Stimulated activated CD4-positive, alpha-beta T cell treated with anti-CD3 and anti-CD28 coated beads, Interleukin-12 subunit alpha, Interleukin-12 subunit beta, amount 100 ng/mL, for 24 hours (primary cell): ENCODE data around the gene NKD2.
"Not testable (repeated sequence)": the region's sequence is repeated elsewhere in the genome, so short reads cannot be mapped to it uniquely, and the experiment has no call there.

ENCODE experiments used
- DNase-seq, 2 experiments: peaks; one replicate each; pipeline ENCODE4 v3.0.0-alpha.2; 2020; ENCODE audit warnings: low read depth in 2 of 2

NKD2 gene

DNA sequence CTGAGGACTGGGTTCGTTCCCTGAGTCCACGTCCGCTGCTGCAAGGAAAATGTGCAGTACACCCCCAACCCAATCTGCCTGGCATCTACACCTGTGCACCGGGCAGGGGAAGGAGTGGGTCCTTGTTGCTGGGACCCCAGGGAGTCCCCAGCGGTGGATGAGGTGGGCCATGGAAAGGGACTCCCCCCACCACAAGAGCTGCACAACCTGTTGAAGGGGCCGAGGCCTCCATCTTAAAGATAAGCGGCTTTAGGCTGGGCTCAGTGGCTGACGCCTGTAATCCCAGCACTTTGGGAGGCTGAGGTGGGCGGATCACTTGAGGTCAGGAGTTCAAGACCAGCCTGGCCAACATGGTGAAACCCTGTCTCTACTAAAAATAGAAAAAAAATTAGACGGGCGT is 7.8 kb upstream of the NKD2 start:
- not testable (repeated sequence) for DNase-seq

DNA sequence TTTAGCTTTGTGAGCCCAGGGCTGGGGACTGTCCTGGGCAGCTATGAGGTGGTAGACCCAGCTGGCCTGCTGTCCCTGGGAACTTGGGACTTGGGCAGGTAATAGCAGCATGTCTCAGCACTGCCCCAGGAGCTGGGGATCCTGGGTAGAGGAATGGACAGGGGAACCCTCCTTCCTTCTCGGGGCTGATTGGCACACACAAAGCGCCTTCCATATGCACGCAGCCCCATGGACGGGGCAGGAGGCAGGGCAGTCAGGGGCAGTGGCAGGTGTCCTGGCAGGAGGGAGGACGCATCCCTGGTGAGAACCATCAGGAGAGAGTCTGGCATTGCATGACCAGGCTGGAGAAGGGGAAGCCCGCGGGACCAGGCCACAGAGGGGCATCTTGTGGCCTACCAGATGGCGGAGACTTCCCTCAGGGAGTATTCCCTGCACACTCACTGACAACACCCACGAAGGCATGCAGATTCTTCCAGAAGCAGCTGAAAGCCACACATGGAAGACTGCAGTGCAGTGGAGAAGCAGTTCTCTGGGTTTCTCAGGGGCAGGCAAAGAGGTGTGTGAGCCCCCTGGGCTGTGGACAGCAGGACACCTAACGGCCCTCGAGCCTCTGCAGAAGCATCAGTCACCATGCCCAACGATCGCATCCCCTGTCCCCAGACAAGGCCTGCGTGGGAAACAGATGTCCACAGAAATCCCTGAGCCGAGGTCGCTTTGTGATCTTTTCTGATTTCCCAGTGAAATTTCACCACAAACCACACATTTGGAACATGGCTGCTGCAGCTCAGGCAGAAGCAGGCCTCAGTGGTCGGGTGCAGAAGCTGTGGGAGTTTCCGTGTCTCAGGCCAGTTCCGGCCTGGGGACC is 7.0 kb upstream of the NKD2 start:
- DNase-seq: no peak

DNA sequence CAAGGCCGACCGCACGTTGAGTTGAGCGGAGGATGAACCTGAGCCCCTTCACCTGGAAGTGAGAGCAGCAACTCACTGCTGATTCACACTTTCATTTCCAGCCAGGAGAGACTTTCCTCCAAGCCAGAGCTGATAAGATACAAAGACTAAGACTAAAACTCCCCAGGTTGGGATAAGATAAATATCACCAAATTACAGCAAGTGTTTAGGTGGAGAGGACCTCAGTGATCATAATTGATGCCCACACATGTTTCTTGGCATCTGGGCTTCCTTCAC is 6.4 kb upstream of the NKD2 start:
- DNase-seq: no peak

DNA sequence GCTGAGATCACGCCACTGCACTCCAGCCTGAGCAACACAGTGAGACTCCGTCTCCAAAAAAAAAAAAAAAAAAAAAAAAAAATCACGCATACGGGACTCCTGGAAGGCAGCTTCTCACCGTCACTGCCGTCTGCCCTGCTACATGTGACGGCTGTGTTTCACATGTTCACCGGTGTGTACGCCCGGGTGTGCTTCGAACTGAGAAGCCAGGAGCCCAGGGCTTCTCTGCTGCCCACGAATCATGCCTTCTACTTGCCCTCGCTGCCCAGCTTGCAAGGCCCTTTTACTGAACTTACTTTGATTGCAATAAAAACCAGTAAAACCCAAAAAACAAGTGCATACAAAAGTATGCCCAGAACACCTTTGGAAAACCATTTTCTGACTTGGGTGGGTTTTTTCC is 5.8 kb upstream of the NKD2 start:
- no peak for DNase-seq

DNA sequence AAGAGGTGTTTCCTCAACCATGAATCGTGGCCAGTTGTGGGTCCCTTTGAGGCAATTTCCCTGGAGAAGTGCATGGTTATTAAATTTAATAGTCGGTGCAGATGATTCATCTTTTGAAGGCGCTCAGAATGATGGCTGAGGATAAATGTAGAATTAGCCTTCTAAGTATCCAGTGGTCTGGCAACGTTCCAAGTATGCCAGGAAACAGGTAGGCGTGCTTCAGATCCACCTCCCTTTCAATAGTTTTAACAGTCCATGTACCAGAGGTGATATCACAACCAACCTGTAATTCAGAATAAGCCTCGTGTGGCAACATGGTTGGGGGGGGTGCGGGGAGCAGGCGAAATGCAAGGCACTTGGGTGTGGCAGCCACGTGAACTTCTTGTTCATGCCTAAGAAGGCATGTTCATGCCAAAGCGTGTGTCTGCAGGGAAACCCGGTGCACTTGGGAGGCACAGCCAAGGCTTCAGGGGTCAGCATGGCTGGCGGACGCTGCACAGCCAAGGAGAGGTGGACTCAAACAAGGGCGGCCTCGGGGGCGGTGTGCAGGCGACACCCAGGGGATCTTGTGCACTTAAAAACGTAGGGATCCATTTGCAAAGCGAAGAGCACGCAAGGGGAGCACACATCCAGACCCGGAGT is 5.2 kb upstream of the NKD2 start:
- no peak for DNase-seq

DNA sequence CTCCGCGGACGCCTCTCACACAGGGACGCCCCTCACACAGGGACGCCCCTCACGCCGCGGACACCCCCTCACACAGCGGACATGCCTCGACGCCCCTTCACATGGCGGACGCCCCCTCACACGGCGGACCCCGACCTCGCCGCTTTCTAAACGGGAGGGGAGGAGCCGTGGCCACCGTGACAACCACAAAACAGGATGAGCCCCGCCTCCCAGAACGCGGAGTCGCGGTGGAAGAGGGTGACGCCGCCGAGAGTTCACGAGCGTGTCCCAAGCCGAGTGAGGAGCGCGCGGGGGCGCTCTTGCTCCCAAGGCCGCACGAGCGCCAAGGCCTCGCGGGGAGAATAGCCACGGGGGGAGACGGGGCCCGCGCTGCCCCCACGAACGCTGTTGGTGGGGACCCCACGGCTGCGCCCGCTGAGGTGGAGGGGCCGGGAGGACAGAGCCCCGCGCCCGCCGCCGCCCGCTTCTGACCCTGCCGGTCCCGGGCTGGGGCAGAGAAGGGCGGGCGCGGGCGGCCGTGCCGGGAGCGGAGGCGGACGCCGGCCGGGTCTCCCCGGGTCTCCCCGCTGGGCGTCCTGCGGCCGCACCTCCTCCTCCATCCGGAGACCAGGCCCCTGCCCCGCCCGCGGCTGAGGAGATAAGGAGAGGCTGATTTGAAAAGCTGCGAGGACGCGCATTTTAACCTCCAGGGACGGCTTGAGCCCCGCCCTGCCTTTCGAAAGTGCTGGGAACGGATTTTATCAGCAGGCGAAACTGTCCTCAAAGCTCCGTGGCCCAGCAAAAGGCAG is 3.9 kb upstream of the NKD2 start:
- peak in 1 of 2 experiments; percentile 36 for DNase-seq

DNA sequence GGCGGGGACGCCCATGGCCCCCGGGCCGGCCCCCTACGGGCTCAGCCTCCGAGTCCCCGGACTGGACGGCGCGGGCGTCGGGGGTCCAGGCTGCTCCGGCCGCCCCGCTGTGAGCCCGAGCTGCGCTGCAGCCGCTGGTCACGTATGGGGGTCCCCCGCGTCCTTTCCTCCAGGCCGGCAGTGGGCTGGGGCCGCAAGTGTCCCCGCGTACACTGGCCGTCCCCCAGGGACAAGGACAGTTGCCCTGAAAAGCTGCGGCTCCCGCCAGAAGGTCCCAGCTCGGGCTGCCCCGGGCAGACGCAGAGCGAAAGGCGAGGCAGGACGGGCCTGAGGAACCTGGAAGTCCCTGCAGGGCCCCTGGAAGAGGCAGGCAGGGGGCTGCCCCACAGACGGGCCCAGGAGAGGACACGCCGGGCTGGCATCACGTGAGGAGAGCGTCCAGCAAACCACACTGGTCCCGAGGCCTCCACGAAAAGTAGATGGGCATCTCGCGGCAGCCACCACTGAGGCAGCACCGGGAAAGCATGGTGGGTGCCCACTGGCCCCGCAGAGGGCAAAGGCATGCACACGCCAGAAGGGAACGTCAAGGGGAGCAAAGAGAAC is 3.3 kb upstream of the NKD2 start:
- DNase-seq: no peak

DNA sequence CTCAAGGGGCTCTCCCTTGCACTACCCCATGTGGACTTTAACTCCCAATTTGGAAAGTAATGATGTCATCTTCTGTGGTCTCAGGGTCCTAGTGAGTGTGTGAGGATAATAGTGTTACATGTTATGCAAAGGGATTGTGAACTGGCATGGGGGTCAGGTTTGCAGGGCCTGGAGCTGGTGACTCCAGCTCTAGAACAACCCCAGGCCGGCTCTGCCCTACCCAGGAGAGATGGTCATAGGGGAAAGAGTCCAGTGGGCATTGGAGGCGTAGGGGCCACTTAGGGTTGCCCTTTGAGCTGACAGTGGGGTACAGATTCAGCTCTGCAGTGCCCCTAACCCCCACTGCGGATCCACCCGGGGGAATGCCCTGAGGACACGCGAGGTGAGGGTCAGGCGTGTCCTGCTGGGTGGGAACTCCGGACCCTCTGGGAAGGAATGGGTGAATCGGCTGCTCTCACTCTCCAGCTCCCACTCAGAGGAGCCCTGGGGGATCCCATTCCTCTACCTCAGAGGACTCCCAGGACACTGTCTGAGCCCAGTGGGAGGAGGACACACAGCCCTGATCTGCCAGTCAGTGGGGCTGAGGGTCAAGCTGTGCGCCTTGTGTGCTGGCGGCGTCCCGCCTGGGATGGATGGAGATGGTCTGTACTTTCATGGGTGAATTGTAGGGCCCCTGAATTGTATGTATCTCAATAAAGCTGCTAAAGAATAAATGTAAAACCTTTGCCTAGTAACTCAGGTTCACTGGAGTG is 2.5 kb upstream of the NKD2 start:
- no peak for DNase-seq

DNA sequence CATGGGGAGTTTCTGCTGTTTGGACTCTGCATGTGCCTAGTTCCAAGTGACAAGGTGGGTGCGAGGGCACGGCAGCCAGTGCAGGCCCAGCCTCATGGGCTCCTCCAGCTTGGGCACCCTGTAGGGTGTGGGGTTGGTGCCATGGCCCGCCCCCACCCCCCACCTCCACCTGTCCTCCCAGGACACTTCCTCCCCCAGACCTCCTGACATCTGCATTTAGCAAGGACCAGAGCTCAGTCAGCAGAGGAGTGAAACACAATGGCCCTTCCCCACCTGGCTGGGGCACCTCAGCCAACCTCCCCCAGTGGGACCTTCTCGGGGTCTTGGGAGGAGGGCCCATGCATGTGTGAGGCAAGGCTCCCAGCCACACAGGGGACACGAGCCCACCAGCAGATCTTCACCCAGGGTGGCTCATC is 1.9 kb upstream of the NKD2 start:
- no peak for DNase-seq

DNA sequence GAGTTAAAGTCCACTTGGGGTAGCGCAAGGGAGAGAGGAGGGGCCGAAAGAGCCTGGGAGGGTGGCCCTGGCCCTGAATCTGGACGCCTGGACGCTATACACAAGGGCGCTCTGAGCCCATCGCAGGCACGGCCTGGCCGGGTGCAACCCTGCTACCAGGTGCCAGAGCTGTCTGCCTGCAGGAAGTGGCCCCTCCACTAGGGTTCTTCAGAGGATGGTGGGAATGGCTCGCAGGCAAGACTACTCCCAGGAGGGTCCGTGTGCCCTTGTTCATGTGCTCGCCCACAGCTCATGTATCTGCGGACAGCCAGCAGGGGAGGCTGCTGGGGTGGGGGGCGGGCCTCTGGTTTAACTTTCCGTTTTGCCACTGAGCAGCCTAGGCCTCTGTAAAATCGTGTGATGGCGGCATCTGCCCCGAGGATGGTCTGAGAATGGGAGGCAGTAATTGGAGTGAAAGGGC is 1.4 kb upstream of the NKD2 start:
- no peak for DNase-seq

DNA sequence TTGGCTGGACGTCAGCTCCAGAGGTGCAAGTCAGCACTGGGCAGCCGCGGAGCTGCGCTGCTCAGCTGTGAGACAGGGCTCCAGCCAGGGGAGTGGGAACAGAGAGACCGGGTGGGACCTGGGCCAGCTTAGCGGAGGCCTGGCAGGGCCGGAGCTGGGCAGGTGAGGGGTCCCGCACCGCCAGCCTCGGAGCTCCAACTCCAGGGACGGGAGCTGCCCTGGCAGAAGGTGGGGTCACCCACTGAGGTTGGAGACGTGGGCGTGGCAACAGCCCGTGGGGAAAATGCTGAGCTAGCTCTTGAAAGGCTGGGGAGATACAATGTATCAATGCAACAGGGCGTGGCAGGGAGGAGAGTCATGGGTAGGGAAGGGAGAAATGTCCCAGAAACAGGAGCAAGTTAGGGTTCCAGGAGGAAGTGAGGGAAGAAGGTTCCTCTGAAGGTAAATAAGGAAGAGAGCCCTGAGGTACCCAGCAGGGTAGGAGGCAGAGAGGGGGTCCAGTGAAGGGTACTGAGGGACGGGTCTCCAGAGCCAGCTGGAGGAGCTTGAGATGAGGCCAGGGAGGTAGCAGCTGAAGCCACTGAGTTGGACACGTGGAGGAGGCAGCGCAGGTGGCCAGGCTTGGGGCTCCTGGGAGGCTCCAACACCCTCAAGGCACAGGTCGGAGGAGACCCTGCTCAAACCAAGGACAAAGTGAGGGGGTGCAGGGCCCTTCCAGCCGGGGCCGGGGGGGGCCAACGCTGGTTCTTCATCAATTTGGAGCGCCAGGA is 736 bp upstream of the NKD2 start:
- DNase-seq: no peak

DNA sequence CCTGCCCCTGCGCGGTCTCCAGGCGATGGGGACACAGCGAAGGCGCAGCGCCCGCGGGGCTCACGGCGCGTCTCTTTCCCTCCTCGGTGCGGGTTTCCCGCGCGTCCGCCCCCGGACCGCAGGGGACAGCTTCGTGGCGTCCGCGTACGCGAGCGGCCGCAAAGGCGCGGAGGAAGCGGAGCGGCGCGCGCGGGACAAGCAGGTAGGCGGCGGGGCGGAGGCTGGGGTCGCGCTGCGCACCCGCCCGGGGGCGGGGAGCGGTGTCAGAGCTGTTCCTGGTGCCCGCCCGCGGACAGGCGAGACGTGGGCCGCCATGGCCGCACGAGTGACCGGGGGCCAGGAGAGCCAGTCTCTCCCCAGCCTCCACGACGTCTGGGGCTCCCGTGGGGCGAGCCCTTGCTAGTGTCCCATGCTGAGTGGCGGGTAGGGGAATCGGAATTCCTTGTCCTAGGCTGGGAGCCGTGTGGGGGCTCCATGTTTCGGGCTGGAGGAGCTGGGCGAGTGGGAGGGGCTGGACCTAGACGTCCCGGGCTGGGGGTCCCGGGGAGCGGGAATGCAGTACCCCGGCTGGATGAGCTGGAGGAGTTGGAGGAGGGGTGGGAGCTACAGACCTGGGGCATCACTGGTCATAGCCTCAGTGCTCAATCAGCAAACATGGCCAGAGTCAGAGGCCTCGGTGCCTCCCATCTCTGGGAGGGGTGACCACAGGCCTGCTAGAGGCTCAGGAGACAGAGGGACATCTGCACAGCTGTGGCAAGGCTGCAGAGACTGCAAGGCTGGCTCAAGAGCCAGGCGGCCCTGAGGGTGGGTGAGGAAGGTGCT is 968 bp downstream of the NKD2 start:
- no peak for DNase-seq

DNA sequence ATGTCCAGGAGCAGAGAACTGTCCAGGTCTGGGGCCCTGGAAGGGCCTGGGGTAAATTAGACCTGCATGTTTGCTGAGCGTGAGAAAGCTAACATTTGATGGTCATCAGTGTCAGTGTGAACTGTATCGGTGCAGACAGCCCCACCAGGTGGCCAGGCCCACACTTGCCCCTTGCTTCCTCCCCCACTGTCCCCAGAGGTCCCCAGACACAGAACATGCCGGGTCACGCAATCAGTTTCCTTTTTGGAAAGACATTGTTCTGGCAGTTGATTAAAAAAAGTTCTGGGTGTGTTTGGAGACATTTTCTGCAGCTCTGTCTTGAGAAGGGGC is 1.5 kb downstream of the NKD2 start:
- no peak for DNase-seq

DNA sequence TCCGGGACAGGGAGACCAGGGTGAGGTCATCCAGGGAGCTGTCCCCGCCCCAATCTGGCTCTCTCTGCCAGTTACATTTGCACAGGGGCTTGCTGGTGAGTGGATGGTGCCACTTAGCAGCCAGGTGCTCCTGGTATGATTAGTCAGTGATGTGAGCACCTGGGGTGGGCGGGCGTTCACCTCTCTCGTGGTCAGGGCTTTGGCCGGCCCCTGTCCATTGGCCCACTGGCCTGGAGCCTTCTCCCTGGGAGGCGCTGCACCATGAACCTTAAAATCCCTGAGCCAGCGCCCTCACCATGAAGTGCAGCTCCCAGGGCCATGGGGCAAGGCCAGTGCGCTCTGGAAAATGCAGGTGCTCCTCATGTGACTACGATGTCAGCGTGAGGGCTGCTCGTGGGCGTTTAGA is 2.0 kb downstream of the NKD2 start:
- DNase-seq: no peak

DNA sequence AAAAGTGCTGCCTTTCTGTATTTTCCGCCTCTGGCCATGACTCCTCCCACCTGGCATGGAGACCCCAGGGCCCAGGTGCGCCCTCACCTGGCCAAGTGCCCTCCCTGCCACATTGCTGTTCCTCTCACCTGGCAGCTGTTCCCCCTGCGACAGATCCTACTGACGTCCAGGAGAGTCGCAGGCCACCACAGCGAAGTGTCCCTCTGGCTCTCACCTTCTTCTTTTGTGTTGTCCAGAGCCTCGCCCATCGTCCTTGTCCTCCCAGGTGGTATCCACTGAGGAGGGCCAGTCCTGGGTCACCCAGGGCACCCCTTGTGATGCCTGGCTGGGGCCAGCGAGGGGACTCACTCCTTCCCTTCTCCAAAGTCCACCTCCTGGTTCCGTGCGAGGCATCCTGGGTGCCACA is 2.6 kb downstream of the NKD2 start:
- DNase-seq: peak in 1 of 2 experiments; percentile 38

DNA sequence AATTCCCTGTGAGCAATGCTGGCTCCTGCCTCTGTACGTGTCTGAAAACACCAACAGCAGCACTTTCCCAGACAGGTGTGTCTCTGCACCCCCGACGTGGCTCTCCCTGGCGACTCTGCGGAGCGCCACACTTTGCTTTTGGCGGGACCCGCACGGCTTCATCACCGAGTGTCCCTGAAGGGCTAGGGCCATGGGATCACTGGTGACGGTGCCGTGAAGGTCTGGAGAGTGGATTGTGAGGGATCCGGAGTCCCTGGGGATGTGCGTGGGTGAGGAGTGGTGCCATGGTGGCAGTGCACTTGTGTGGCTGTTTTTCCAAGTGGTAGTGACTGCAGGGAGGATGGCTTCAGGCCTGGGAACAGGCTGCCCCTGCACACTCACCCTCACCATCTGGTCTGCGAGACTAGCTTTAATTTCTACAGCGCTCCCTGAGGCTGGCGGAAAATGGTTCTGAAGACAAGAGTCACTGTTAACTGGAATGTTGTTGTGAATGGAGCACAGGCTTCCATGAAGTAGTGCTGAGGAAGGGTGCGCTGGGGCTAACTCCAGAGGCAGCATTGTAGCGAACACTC is 3.2 kb downstream of the NKD2 start:
- no peak for DNase-seq

DNA sequence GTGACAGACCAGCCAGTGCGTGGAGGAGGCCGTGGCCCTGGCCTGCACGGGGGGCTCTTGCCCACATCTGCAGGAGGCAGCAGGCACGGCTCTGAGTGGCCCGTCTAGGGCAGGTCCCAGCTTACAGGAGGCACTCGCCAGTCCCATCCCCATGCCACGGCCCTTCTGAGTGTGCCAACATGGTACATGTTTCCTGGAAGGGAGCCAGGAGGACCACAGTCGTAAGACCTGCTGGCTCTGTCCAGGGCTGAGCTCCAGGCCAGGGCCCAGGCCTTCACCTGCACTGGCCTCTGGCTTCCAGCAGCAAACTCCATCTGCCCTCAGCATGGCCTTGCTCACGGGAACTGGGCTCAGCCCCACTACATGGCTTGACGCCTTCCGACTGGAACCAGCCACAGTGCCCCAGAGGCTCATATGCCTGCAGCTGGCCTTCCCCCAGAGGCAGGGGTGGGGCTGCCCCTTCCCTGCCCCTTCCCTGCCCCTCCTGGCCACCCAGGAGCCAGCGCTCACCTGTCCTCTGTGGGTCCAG is 3.8 kb downstream of the NKD2 start:
- DNase-seq: no peak

DNA sequence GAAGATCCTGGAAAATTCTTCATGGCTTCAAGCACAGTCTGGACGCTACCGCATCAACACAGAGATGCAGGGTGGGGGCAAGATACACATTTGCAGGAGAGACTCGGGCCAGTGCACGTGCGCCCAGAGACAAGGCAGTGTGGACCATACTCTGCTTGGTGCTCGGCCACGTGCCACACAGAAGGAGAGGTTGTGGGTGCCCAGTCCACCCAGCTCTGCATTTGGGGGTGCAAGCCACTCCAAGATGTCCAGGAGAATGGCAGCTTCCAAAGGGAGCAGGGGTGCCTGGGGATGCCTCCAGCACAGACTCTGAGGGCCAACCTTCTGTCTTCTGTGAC is 4.3 kb downstream of the NKD2 start:
- DNase-seq: no peak

DNA sequence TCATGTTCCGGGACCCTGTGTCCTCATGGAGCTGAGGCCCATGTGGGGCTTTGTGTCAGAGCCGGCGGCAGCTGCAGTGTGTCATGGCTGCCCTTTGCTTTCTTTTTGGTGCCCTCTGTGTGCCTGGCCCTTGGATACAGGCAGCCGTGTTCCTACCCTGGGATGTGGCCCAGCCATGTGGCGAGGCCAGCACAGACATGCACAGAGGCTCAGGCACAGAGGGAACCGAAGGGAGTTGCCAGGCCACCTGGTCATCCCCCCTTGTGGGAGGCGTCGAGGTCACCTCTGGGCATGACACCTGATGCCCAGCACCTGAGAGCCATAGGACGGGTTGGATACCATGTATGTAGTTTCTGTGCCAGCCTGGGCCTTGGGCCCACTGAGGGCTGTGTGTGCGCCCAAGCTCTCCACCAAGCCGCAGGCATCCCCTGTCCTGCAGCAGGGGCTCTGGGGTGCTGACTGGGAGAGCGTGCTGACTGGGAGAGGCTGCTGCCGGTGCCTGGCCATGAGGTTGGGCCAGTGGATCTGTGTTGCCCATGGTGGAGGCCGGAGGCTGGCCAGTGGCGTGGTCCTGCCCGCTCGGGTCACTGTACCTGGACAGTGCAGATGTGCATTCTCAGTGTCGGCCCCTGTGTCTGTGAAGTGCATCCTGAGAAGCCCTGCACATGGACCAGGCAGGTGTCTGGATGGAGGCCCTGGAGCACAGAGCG is 4.8 kb downstream of the NKD2 start:
- DNase-seq: no peak
